Naive thymus-derived CD4-positive, alpha-beta T cell (primary cell): ENCODE data around the gene TTC17. TPM values are rescaled to one million over a fixed set of nuclear protein-coding genes. Genes with fewer than 3 reads are reported as not detected.
"Not testable (repeated sequence)": the region's sequence is repeated elsewhere in the genome, so short reads cannot be mapped to it uniquely, and the experiment has no call there.

Source experiments
- ATAC-seq: fragments of 150-1000 bp; cut with Tn5 transposase; 2 replicates; pipeline ENCODE4 v1.10.0; 2021; ENCODE audit warnings: mild to moderate bottlenecking, moderate library complexity
- CTCF ChIA-PET: fragments of 350-600 bp; sonication (Branson Sonifier 250); formaldehyde crosslinking; loops from one replicate; lab custom pipeline; 2021; ENCODE audit warnings: antibody characterized with exemption; lab: Charles Lee
- POLR2A ChIA-PET: fragments of 350-600 bp; sonication (Branson Sonifier 250); formaldehyde crosslinking; loops from one replicate; lab custom pipeline; 2021; ENCODE audit warnings: antibody characterized with exemption, inconsistent platforms; lab: Charles Lee
- DNase-seq, 9 donors: peaks; one replicate each; pipeline versions ENCODE4 v3.0.0 to v3.0.0-alpha.2; 2020 to 2022; ENCODE audit warnings: mixed read lengths in 1 of 9
- H3K27ac ChIP-seq: one replicate; pipeline ENCODE4 v1.7.0; 2013; ENCODE audit warnings: mild to moderate bottlenecking, low read depth, low read length, moderate library complexity
- H3K27me3 ChIP-seq, 2 donors: one replicate each; pipeline ENCODE4 v1.7.0; 2013; ENCODE audit warnings: low read length in 2 of 2, mild to moderate bottlenecking in 2 of 2, moderate library complexity in 2 of 2; ENCODE audit not compliant: control insufficient read depth in 2 of 2, insufficient read depth in 2 of 2
- H3K36me3 ChIP-seq, 3 experiments: 1 replicate in 2 of 3; 2 replicates in 1 of 3; pipeline ENCODE4 v1.7.0; 2013; ENCODE audit warnings: low read length in 3 of 3, mild to moderate bottlenecking in 3 of 3, moderate library complexity in 1 of 3; ENCODE audit not compliant: insufficient read depth in 3 of 3, control insufficient read depth in 2 of 3
- H3K4me1 ChIP-seq, 2 donors: one replicate each; pipeline ENCODE4 v1.7.0; 2013; ENCODE audit warnings: low read length in 2 of 2, mild to moderate bottlenecking in 2 of 2, moderate library complexity in 1 of 2; ENCODE audit not compliant: control insufficient read depth in 2 of 2, insufficient read depth in 2 of 2
- H3K4me3 ChIP-seq: 2 replicates; pipeline ENCODE4 v1.7.0; 2013; ENCODE audit warnings: mild to moderate bottlenecking, low read length
- H3K9me3 ChIP-seq, 3 experiments: 1 replicate in 2 of 3; 2 replicates in 1 of 3; pipeline ENCODE4 v1.7.0; 2013; ENCODE audit warnings: low read length in 3 of 3; ENCODE audit not compliant: control insufficient read depth in 2 of 3
- H3K27ac Mint-ChIP-seq, 9 donors: one replicate each; pipeline ENCODE4 v1.8.0; 2020 to 2022; ENCODE audit warnings: mixed read lengths in 9 of 9, mild to moderate bottlenecking in 8 of 9, moderate library complexity in 5 of 9, inconsistent platforms in 2 of 9
- H3K27me3 Mint-ChIP-seq, 5 donors: one replicate each; pipeline ENCODE4 v1.8.0; 2021 to 2022; ENCODE audit warnings: mixed read lengths in 5 of 5, mild to moderate bottlenecking in 1 of 5
- H3K36me3 Mint-ChIP-seq, 5 donors: one replicate each; pipeline ENCODE4 v1.8.0; 2020 to 2022; ENCODE audit warnings: mixed read lengths in 5 of 5, mild to moderate bottlenecking in 3 of 5, inconsistent platforms in 1 of 5
- H3K4me1 Mint-ChIP-seq, 7 donors: one replicate each; pipeline ENCODE4 v1.8.0; 2020 to 2022; ENCODE audit warnings: mixed read lengths in 7 of 7, mild to moderate bottlenecking in 3 of 7, inconsistent platforms in 1 of 7
- H3K4me3 Mint-ChIP-seq, 10 donors: one replicate each; pipeline ENCODE4 v1.8.0; 2020 to 2022; ENCODE audit warnings: mild to moderate bottlenecking in 10 of 10, mixed read lengths in 10 of 10, moderate library complexity in 6 of 10, inconsistent platforms in 2 of 10
- H3K9me3 Mint-ChIP-seq, 11 donors: one replicate each; pipeline ENCODE4 v1.8.0; 2020 to 2022; ENCODE audit warnings: mixed read lengths in 11 of 11, mild to moderate bottlenecking in 4 of 11, inconsistent platforms in 1 of 11, moderate library complexity in 1 of 11
- intact Hi-C, 2 donors: fragments of 100-400 bp; cut with micrococcal nuclease; formaldehyde crosslinking; loops; one replicate each; pipeline ENCODE4 v1.15.1; 2023
- polyA plus RNA-seq, 2 donors: library from polyadenylated mRNA; unstranded; fragments of 300-500 nt; fragmentation: Illumina TruSeq; gene quantifications; one replicate each; pipeline ENCODE4 v1.2.3, GENCODE V29; 2021
- total RNA-seq, 6 experiments: library from RNA in 5 of 6; stranded (reverse) in 5 of 6; gene quantifications; 1 replicate in 5 of 6; 2 replicates in 1 of 6; pipeline ENCODE4 v1.2.3 and lab custom pipeline; 2021 to 2026

The TTC17 gene
- total and polyA plus RNA-seq, 7 experiments from 2014 or later, result 45.9 to 132 (median 97.9) TPM

DNA sequence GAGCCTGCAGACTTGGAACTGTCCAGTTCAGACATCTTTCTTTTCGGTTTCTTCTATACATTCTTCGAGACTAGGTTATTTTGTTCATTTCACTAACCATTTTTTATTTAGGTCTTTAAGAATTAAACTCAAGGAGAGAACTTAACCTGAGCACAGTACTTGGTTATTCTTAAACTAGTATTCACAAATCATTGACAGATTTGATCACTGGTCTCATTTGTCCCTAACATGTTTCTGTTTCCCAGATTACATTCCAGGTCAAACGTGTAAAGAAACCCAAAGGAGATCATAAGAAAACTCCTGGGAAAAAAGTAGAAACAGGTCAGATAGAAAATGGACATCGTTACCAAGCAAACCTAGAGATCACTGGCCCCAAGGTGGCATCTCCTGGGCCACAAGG, 85.1 kb downstream of the TTC17 start:
- H3K27me3 Mint-ChIP-seq, result no peaks in the 10 kb centered on the region

GRCh38 chr11:43447151-43447550, 88.4 kb downstream of the TTC17 start:
- intact Hi-C loops, result loop anchor here in 1 of 2 donors (10.0 kb wide), 1 partner anchor 58 kb away; no protein-coding TSS in a partner anchor
- Histone ChIP-seq H3K27ac (no peak overlapping the region), H3K4me3 (no peak overlapping the region), H3K4me1 (no peaks in the 10 kb centered on the region), H3K27me3 (no peaks in the 10 kb centered on the region), H3K9me3 (no peaks in the 10 kb centered on the region), H3K36me3 (peaks cover 24 to 96% (median 31%) of the 10 kb centered on the region in 3 experiments)
- ChIA-PET POLR2A (no interaction called here), CTCF (no interaction called here)
- ATAC-seq (no peak), DNase-seq (no peak)
- peaks cover 0 to 2% (median 0%) of the 10 kb centered on the region in 11 donors for H3K9me3 Mint-ChIP-seq
- no peak overlapping the region for H3K4me3 Mint-ChIP-seq
- peak overlapping the region in 2 of 9 donors; percentile 5 to 56 for H3K27ac Mint-ChIP-seq
- H3K4me1 Mint-ChIP-seq, result peaks cover 0 to 14% (median 0%) of the 10 kb centered on the region in 7 donors
- H3K27me3 Mint-ChIP-seq, result no peaks in the 10 kb centered on the region
- H3K36me3 Mint-ChIP-seq, result peaks cover 53 to 90% (median 83%) of the 10 kb centered on the region in 5 donors

More for the DNA sequence above, 85.1 kb downstream of the TTC17 start:
- Mint-ChIP-seq H3K9me3 (no peaks in the 10 kb centered on the region), H3K4me1 (peaks cover 0 to 14% (median 0%) of the 10 kb centered on the region in 7 donors), H3K27ac (no peak overlapping the region), H3K4me3 (no peak overlapping the region), H3K36me3 (peaks cover 38 to 85% (median 70%) of the 10 kb centered on the region in 5 donors)
- intact Hi-C loops, result loop anchor here in 1 of 2 donors (10.0 kb wide), 1 partner anchor 61 kb away; no protein-coding TSS in a partner anchor
- CTCF ChIA-PET, result no interaction called here
- H3K4me3 ChIP-seq, result no peak overlapping the region
- ATAC-seq (no peak), DNase-seq (no peak)
- POLR2A ChIA-PET, result no interaction called here
- no peaks in the 10 kb centered on the region for H3K9me3 ChIP-seq
- H3K27ac ChIP-seq, result no peak overlapping the region
- H3K36me3 ChIP-seq, result peaks cover 11 to 91% (median 24%) of the 10 kb centered on the region in 3 experiments
- H3K4me1 ChIP-seq, result no peaks in the 10 kb centered on the region
- H3K27me3 ChIP-seq, result no peaks in the 10 kb centered on the region

DNA sequence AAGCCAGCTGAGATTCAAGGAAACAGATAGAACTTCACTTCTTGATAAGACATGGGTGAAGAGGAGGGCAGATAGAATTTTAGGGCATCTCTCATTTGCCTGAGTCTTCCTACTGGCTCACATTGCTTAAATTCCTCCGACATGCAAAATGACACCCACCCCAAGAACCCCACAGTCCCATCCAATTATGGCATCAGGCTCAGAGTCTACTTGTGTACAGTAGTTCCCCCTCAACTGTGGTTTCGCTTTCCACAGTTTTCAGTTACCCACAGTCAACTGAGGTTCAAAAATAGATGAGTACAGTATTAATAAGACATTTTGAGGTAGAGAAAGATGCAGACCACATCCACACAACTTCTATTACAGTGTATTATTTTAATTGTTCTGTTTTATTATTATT, 99.8 kb downstream of the TTC17 start:
- DNase-seq (no peak), ATAC-seq (no peak)
- Mint-ChIP-seq H3K4me3 (no peak overlapping the region), H3K9me3 (peaks cover 0 to 25% (median 10%) of the 10 kb centered on the region in 11 donors), H3K27ac (no peak overlapping the region), H3K27me3 (no peaks in the 10 kb centered on the region), H3K4me1 (no peaks in the 10 kb centered on the region), H3K36me3 (peaks cover 36 to 89% (median 84%) of the 10 kb centered on the region in 5 donors)
- Histone ChIP-seq H3K36me3 (peaks cover 22 to 70% (median 23%) of the 10 kb centered on the region in 3 experiments), H3K27me3 (no peaks in the 10 kb centered on the region), H3K4me3 (no peak overlapping the region), H3K4me1 (no peaks in the 10 kb centered on the region), H3K9me3 (no peaks in the 10 kb centered on the region), H3K27ac (no peak overlapping the region)
- CTCF ChIA-PET, result no interaction called here
- intact Hi-C loops, result no loop called here
- POLR2A ChIA-PET, result no interaction called here

GRCh38 chr11:43459246-43459645, 100.5 kb downstream of the TTC17 start:
- DNase-seq, result no peak
- intact Hi-C loops, result no loop called here
- H3K4me3 ChIP-seq, result no peak overlapping the region
- Mint-ChIP-seq H3K27ac (no peak overlapping the region), H3K27me3 (no peaks in the 10 kb centered on the region), H3K9me3 (peaks cover 0 to 31% (median 16%) of the 10 kb centered on the region in 11 donors), H3K4me3 (no peak overlapping the region), H3K4me1 (no peaks in the 10 kb centered on the region), H3K36me3 (peaks cover 40 to 90% (median 84%) of the 10 kb centered on the region in 5 donors)
- H3K9me3 ChIP-seq, result no peaks in the 10 kb centered on the region
- no peaks in the 10 kb centered on the region for H3K27me3 ChIP-seq
- ChIA-PET CTCF (no interaction called here), POLR2A (no interaction called here)
- no peak overlapping the region for H3K27ac ChIP-seq
- ATAC-seq, result no peak
- H3K36me3 ChIP-seq, result peaks cover 17 to 65% (median 23%) of the 10 kb centered on the region in 3 experiments
- H3K4me1 ChIP-seq, result no peaks in the 10 kb centered on the region

DNA sequence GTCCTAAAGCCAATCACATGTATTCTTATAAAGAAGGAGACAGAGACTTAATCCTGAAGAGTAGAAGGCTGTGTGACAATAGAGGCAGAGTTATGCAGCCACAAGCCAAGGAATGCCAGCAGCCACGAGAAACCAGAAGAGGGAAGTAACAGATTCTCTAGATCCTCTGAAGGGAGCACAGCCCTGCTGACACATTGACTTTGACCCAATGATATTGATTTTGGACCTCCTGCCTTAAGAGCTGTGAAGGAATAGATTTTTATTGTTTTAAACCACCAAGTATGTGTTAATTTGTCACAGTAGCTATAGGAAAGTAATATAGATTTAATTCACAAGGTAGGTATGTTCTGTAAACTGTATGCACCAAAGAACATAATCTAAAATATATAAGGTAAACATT, 103.6 kb downstream of the TTC17 start:
- CTCF ChIA-PET, result interaction anchor here (0.6 kb wide), 1 partner anchor 732 kb away, joined by 4 read pairs; no protein-coding TSS in a partner anchor
- no peak for ATAC-seq

GRCh38 chr11:43467958-43468357, 109.2 kb downstream of the TTC17 start:
- no peak for ATAC-seq
- Histone ChIP-seq H3K27me3 (no peaks in the 10 kb centered on the region), H3K4me3 (no peak overlapping the region), H3K27ac (no peak overlapping the region), H3K36me3 (peaks cover 0 to 14% (median 0%) of the 10 kb centered on the region in 3 experiments), H3K9me3 (peaks cover 0 to 24% (median 0%) of the 10 kb centered on the region in 3 experiments), H3K4me1 (no peaks in the 10 kb centered on the region)
- intact Hi-C loops, result no loop called here
- ChIA-PET CTCF (no interaction called here), POLR2A (interaction anchor here (0.6 to 0.8 kb wide), 2 partner anchors 369 to 1124 kb away, joined by 3 to 6 read pairs; no protein-coding TSS in a partner anchor)
- Mint-ChIP-seq H3K4me1 (no peaks in the 10 kb centered on the region), H3K36me3 (peaks cover 18 to 62% (median 51%) of the 10 kb centered on the region in 5 donors), H3K27ac (no peak overlapping the region), H3K4me3 (no peak overlapping the region), H3K9me3 (peaks cover 9 to 84% (median 42%) of the 10 kb centered on the region in 11 donors), H3K27me3 (no peaks in the 10 kb centered on the region)
- DNase-seq, result no peak

More for the DNA sequence above, 103.6 kb downstream of the TTC17 start:
- Mint-ChIP-seq H3K4me3 (no peak overlapping the region), H3K4me1 (no peaks in the 10 kb centered on the region), H3K27ac (no peak overlapping the region), H3K9me3 (peaks cover 3 to 62% (median 30%) of the 10 kb centered on the region in 11 donors), H3K36me3 (peaks cover 46 to 93% (median 84%) of the 10 kb centered on the region in 5 donors), H3K27me3 (no peaks in the 10 kb centered on the region)
- Histone ChIP-seq H3K36me3 (peaks cover 17 to 61% (median 23%) of the 10 kb centered on the region in 3 experiments), H3K4me1 (no peaks in the 10 kb centered on the region), H3K27ac (no peak overlapping the region), H3K27me3 (no peaks in the 10 kb centered on the region), H3K9me3 (peaks cover 0 to 14% (median 0%) of the 10 kb centered on the region in 3 experiments), H3K4me3 (no peak overlapping the region)
- POLR2A ChIA-PET, result no interaction called here
- intact Hi-C loops, result no loop called here
- DNase-seq, result no peak

GRCh38 chr11:43477491-43477890, 118.8 kb downstream of the TTC17 start:
- ATAC-seq, H3K36me3 ChIP-seq, H3K27me3 ChIP-seq, H3K4me1 ChIP-seq, POLR2A ChIA-PET, H3K4me1 Mint-ChIP-seq, H3K4me3 ChIP-seq, intact Hi-C loops, H3K27ac Mint-ChIP-seq, H3K4me3 Mint-ChIP-seq, H3K27ac ChIP-seq, CTCF ChIA-PET, DNase-seq, H3K27me3 Mint-ChIP-seq: not testable (repeated sequence)
- H3K36me3 Mint-ChIP-seq, result peaks cover 17 to 58% (median 34%) of the 10 kb centered on the region in 5 donors
- H3K9me3 Mint-ChIP-seq, result peaks cover 19 to 77% (median 41%) of the 10 kb centered on the region in 11 donors
- peaks cover 0 to 18% (median 0%) of the 10 kb centered on the region in 3 experiments for H3K9me3 ChIP-seq
